Kasumi-1 (cell line): Measurements from ENCODE around the gene SLC7A7.
"Not testable (repeated sequence)": the region's sequence is repeated elsewhere in the genome, so short reads cannot be mapped to it uniquely, and the experiment has no call there.

Source experiments
- DNase-seq, 2 experiments: peaks; one replicate each; lab custom pipeline; 2025; lab: John Stamatoyannopoulos, UW

The SLC7A7 gene

DNA sequence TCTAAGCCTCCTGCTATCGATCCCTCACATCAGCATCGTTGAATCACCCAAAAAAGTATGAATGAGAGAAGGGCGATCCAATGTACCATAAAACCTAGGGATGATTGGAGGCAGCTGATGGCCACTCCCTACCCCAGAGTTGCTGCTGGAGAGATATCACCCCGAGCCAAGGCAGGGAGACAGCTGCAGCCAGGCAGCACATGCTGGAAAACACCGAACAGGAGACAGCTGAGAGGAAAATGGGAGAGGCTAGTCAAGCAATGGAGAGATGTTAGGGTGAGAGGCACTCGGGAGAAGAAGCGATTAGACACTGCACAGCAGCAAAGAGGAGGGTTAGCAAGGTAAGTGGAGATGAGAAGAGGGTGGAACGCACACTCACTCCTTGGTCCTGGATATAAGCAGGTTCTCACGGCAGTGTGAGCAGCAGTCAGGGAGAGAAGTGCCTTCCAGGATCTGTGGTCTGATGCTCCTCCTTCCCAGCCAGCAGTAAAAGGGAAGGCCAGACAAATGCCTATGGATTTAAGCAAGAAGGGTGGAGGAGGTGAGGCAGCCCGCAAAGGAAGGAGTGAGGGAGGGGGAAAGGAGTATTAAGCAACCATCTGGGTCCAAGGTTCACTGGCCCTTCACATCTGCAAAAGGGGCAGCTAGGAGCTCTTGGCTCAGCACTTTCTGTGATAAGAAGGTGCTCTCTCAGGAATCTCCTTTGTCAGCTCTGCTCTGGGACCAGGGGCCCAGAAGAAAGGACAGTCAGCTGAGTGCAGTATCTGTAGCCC, at the start of gene SLC7A7:
Gene SLC7A7, minus strand, starts transcription at position 495 of the 773 bp plus-strand sequence. CDS start 2,037 bp downstream, outside the sequence.
- no peak for DNase-seq

DNA sequence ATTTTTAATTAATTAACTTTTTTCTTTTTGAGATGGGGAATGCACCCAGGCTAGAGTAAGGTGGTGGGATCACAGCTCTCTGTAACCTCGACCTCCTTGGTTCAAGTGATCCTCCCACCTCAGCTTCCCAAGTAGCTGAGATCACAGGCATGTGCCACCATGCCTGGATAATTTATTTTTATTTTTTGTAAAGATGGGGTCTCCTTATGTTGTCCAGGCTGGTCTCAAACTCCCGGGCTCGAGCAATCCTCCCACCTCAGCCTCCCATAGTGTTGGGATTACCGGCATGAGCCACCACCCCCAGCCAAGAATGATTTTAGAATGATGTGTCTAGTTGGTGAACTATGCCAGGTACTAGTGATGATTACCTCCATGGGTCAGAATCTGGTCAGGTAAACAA, 49.7 kb upstream of the SLC7A7 start:
- no peak for DNase-seq

DNA sequence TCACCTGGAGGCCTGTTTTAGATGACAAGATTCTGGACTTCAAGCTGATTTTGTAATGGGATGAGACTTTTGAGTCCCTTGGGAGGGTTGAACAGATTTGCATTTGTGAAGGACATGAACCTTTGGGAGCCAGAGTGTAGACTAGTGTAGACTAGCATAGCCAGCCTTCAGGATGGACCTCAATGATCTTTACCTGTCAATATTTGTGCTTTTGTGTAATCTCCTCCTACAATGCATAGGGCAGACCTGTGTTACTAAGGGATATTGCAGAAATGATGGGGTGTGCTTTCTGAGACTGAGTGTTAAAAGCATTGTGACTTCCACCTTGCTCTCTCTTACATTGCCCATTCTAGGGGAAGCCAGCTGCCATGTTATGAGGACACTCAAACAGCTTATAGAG, 46.4 kb upstream of the SLC7A7 start:
- no peak for DNase-seq

DNA sequence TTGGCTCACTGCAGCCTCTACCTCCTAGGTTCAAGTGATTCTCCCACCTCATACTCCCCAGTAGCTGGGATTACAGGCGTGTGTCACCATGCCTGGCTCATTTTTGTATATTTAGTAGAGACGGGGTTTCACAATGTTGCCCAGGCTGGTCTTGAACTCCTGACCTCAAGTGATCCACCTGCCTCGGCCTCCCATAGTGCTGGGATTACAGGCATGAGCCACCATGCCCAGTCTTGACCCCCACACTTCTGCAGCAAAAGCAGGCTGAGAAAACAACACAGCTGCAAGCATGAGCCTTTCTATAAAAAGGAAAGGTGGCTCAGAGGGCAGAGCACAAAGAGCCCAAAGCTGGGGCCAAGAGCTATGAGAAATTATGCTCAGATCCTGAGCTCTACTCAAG, 45.1 kb upstream of the SLC7A7 start:
- DNase-seq, result not testable (repeated sequence)

DNA sequence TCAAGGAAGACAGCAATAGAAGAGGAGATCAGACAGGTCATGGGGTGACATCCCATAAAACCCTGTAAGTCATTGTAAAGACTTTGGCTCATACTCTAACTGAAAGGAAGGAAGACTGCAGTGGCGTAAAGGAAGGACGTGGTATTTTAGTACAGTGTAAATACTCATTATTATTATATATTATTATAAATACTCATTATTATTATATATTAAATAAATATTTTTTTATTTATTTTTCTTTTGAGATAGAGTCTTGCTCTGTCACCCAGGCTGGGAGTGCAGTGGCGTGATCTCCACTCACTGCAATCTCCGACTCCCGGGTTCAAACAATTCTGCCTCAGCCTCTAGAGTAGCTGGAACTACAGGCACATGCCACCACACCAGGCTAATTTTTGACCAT, 41.2 kb upstream of the SLC7A7 start:
- DNase-seq, result no peak

DNA sequence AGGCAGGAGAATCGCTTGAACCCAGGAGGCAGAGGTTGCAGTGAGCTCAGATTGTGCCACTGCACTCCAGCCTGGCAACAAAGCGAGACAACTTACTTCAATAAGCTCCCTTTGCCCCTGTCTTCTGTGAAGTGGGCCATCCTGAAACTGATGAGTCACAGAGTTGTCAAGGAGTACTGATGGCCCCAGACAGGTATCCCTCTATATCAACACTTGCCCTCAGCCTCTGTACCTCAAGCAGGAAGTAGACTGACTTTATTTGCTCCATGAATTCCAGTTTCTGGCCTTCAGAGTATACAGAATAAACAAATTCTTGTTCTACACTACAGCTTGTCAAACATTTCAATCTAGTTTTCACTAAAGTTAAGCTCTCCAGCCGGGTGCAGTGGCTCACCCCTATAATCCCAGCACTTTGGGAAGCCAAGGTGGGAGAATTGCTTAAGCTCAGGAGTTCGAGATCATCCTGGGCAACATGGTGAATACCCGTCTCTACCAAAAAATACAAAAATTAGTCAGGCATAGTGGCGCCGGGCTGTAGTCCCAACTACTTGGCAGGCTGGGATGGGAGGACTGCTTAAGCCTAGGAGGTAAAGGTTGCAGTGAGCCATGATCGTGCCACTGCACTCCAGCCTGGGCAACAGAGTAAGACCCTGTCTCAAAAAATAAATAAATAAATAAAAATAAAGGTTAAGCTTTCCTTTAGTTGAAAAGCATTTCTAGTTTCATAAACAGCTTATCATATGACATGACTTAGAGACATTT, 39.9 kb upstream of the SLC7A7 start:
- no peak for DNase-seq

DNA sequence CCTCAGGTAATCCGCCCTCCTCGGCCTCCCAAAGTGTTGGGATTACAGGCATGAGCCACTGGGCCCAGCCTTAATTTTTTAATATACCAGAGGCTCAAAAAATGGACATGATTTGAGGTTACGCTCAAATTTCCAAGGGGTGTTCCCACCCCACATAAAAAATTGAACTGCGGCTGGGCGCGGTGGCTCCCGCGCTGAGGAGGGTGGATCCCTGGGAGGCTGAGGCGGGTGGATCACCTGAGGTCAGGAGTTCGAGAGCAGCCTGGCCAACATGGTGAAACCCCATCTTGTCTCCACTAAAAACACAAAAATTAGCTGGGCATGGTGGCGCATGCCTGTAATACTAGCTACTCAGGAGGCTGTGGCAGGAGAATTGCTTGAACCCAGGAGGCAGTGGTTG, 39.1 kb upstream of the SLC7A7 start:
- DNase-seq, result not testable (repeated sequence)

DNA sequence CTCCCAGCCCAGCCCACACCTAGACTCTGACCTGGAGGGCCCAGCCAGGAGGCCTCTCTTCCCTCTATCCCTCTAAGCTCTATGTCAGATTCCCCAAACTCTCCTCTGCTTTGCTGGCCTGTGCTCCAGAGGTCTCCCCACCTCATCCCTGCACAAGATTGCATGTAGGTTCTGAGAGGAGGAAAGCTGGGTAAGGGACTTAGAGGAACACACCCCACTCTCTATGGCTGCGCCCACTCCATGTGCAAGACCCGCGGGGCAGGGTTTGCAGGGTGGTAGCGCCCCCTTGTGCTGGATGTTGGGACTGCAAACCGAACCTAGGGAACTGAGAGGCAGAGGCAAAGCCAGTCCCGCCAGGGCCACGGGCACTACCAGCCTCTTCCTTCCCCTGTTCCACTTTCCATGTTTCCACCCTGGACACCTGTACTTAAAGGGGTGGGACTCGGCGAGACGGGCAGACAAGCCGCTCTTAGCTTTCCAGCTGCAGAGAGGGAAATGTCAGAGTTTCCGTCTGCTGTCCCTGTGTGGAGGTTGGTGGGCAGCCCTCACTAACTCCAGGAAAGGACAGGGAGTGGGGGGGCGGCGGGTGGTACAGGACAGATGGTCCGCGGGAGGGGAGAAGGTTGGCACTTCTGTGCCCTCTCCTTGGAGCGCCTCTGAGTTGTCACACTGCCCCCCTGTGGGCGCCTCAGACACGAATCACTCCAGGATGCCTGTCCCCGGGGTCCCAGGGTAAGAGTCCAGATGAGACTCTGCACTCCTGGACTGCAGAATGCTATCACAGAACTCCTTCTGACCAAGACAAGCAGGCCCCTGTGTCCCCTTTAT, 37.9 kb upstream of the SLC7A7 start:
- peak; percentile 80 to 83 for DNase-seq

DNA sequence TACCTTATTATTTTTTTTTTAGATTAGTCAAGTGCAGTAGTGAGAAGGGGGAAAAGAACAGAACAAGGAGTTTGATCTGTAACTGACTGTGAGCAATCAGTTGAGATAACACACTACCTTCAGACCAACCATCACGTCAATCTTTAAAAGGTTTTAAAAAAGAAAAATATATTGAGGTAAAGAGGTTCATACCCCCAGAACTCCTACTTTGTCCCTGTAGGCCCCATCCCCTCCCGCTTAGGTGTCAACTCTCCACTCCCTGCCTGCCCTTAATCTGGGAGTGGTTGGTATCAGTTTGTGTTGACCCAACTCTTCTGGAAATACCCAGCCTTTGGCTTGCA, 37.3 kb upstream of the SLC7A7 start:
- no peak for DNase-seq

DNA sequence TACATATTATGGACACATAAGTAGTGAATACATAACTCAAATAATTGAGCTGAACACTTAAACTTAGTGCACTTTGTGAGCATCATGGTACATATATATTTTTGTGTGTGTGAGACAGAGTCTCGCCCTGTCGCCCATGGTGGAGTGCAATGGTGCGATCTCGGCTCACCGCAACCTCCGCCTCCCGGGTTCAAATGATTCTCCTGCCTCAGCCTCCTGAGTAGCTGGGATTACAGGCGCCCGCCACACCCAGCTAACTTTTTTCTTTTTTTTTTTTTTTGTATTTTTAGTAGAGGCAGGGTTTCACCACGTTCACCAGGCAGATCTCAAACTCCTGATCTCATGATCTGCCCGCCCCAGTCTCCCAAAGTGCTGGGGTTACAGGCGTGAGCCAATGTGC, 36.9 kb upstream of the SLC7A7 start:
- not testable (repeated sequence) for DNase-seq

DNA sequence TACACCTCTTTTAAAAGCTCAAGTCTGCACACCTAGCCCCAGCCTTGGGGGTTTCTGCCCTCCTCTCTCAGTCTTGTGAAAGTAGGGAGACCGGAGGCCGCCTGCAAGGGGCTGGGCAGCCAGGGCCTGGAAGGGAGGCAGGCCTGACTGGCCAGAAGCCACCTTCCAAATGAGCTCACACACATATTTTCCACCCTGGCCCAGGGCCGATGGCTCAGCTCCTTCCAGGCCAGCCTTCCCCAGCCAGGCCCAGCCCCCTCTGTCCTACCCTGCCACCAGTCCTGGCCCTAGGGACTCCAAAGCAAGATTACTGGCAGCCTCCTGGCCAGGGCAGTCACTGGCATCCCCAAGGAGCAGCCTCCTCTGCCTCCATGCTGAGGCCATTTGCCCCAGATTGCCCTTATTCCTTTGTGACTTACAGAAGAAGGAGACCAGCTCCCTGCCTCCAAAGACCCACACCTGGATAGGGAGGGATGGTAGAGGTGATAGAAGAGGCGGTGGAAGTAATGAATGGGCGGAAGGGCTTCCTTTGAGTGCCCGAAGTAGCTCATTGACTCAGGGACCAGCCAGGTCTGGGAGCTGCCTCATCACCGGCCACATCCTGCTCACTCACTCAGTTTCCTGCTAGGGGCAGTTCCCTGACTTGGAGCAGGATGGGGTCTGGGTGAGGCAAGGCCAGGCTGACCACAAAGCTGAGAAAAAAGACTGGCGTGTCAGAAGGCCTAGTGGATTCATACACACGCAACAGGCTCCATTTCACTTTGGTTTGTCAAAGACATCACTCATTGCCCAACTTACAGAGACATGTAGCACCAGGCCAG, 35.9 kb upstream of the SLC7A7 start:
- DNase-seq, result peak; percentile 22 to 28

DNA sequence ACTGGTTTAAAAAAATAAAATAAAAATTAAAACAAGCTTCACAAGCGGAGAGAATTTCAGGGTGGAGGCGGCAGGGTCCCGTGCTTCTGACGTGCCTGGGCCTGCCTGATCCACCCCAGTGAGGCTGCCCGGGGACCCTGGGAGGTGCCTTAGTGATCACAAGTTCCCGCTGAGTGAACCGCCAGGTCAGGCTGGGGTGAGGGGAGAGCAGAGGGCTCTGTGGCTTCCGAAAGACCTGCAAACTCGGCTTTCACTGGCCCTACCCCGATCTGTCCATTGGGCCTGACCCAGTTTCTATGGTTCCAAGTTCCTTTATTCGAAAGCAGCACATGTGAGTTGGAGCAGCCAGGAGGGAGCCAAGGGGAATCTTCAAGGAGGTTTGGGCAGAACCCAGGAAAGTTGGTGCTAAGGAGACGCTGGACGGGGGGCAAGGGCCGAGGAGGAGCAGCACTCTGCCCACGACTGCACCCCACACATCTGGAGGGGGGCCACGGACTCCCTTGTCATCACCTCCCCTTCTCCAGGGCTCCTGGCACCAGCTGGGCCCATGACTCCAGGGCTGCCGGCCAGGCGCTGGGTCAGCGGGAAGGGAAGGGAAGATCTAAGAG, 34.1 kb upstream of the SLC7A7 start:
- DNase-seq, result no peak

DNA sequence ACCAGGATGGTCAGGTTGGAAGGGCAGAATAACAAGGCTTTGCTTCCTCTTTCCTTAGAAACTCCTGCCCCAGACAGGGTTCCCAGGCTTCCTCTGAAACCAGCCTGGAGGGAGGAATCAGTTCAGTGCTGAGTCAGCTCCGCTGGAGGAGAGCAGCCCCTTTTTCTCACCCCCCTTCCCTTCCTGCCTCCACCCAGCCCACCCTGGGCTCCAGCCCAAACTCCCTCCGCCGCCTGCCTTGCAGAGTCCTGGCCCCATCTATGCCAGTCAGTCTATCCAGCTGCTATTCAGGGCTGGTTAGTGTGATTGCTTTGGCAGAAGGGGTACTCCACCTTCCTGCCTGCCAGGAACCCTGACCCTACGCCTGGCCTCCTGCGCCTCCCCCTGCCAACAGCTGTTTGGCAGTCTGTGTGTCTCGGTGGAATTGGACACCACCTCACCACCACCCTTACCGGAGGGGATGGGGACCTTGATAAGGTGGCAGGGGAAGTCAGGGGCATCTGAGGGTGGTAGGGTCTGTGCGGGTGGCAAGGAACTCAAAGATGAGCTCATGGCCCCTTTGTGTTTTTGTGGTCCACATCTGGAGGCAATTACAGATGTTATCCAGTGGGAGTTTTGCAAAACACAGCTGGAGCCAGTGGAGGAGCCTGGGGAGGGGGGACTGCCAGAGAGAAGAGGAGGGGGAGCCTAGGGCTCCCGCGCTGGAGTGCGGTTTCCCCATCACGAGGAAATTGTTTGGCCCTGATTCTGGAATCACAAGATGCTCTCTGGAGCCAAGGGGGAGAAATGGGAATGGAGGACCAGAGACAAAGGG, 33.3 kb upstream of the SLC7A7 start:
- no peak for DNase-seq

DNA sequence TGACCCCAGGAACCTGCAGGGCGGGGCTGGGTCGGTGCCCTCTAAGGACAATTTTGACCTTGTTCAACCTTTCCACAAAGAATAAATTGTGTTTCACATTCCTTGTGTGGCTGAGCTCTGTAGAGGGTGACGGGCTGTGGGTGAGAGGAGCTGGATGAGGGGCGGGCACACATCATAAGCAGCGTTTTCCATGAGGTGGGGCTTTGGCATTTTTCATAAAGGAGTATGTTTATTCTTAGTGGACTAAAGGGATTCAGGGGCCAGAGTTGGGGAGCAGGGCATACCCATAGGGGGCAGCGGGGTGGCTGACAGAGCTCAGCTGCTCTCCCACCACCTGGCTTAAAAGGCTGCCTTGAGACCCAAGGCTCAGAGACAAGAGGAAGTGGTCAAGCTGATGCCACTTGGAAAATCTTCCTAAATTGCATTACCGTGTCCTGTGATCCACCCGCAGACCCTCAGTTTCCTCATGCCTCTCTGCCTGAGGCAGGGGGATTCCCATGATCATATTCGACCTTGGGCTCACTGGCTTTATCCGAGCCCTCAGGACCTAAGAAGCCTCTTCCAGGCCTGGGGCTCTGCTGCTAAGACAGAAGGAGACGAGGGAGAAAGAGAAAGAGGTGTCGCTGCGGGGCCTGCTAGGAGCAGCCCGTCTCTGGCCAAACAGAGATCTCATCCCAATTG, 32.6 kb upstream of the SLC7A7 start:
- no peak for DNase-seq

DNA sequence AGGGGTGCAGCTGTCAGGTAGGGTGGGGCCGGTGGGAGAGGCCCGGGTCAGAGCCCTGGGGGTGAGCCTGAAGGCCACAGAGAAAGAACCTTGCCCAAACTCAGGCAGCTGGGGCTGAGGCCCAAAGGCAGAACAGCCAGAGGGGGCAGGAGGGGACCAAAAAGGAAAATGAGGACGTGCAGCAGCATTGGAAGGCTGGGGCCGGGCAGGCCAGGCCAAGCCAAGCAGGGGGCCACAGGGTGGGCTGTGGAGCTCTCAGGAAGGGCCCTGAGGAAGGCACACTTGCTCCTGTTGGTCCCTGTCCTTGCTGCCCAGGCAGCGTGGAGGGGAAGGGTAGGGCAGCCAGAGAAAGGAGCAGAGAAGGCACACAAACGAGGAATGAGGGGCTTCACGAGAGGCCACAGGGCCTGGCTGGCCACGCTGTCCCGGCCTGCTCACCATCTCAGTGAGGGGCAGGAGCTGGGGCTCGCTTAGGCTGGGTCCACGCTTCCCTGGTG, 31.6 kb upstream of the SLC7A7 start:
- no peak for DNase-seq

DNA sequence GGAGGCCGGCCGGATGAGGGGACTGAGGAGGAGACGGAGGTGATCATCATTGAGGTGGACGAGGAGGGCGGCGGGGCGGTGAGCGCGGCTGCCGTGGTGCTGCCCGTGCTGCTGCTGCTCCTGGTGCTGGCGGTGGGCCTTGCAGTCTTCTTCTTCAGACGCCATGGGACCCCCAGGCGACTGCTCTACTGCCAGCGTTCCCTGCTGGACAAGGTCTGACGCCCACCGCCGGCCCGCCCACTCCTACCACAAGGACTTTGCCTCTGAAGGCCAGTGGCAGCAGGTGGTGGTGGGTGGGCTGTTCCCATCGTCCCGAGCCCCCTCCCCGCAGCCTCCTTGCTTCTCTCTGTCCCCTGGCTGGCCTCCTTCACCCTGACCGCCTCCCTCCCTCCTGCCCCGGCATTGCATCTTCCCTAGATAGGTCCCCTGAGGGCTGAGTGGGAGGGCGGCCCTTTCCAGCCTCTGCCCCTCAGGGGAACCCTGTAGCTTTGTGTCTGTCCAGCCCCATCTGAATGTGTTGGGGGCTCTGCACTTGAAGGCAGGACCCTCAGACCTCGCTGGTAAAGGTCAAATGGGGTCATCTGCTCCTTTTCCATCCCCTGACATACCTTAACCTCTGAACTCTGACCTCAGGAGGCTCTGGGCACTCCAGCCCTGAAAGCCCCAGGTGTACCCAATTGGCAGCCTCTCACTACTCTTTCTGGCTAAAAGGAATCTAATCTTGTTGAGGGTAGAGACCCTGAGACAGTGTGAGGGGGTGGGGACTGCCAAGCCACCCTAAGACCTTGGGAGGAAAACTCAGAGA, 30.8 kb upstream of the SLC7A7 start:
- DNase-seq, result no peak

DNA sequence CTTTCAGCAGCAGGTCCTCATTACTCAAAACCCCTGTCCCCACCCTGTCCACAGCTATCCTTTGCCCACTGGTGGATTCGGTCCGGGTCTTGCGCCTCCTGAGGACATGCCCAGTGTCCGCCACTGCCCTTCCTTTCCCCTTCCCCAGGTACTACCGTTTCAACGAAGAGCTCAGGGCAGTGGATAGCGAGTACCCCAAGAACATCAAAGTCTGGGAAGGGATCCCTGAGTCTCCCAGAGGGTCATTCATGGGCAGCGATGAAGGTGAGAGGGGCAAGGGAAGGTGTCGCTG, 29.8 kb upstream of the SLC7A7 start:
- no peak for DNase-seq

DNA sequence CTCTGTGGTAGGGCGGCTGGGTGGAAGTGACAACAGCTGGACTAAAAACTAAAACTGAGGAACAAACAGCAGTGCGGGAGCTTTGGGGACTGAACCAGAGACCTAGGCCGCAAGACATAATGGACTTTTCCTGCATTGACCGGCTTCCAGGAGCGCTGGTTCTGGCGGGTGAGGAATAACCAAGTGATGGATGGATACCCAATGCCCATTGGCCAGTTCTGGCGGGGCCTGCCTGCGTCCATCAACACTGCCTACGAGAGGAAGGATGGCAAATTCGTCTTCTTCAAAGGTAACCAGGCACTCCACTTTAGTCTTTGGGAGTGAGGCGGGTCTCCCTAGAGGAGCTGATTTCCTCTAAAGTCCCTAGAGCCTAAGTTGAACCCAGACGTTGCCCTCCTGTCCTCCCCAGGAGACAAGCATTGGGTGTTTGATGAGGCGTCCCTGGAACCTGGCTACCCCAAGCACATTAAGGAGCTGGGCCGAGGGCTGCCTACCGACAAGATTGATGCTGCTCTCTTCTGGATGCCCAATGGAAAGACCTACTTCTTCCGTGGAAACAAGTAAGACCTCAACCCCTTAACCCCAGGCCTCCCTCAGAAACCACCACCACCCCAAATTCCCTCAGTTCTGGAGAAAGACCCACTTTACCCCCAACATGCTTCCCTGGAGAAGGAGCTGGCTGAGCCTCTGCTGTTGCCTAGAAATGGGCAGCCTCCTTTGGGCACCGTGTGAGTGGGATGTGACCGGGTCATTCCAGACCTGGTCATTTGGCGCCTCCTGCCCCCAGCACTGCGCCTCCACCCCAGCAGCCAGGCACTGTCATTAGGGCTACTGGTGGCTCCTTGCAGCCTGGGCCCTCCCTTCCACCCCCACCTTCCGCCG, 29.2 kb upstream of the SLC7A7 start:
- no peak for DNase-seq
